SW 1271 (cell line): ENCODE data around the gene CXCL9.
"Not testable (repeated sequence)": the region's sequence is repeated elsewhere in the genome, so short reads cannot be mapped to it uniquely, and the experiment has no call there.

Experiments used
- DNase-seq, 2 experiments: peaks; one replicate each; lab custom pipeline; 2025; lab: John Stamatoyannopoulos, UW

The CXCL9 gene

DNA sequence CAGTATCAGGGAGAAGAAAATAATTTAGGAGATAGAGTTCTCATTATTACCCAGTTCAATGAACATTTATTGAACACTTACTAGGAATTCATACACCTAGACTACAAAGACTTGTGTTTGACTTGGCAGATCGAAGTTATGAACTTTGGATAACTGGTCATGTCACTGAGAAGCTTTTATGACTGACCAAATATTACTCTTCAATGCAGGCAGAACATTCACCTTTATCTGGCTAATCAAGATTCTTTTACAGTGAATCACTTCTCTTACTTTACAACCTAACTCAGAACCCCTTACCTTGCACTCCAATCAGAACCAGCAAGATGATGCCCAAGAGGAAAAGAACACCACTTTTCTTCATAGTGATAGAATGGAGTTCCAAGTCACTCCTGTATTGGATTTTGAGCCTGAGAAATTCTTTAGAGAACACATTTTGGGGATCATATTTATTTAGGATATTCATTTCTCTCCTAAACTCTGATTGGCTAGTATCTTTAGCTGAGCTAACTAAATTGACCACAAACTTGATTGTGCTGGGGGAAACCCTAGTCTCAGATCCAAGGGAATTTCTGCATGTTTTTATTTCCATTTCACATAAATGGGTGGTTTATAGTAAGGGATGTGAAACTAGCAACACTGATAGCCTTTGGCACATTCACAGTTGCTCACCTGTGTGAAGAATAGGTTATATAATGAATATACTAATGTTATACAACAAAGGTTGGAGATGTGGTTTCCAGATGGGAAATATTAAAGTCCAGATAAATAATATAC lies at the start of gene CXCL9:
TSS of gene CXCL9 (minus strand) at position 421 of the 774 bp plus-strand sequence. CDS start at position 361, 60 bp downstream.
- DNase-seq = no peak

DNA sequence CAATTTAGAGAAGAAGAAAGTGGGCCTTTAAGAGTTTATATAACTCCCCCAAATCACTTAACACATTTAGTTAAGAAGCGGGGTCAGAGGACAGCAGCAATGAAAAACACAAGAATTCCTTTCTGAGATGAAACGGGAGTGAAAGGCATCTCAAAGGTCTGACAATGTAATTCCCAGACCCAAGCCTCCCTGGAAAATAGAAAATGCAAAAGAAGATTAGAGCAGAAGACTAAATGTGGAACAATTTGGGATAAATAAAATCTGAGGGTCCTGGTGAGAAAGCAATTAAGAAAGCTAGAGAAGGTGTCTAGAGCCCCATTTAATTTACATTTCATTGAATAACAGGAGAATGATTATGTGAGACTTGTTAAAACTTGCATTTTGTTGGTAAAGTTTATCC lies 48.1 kb upstream of the CXCL9 start:
- no peak for DNase-seq

DNA sequence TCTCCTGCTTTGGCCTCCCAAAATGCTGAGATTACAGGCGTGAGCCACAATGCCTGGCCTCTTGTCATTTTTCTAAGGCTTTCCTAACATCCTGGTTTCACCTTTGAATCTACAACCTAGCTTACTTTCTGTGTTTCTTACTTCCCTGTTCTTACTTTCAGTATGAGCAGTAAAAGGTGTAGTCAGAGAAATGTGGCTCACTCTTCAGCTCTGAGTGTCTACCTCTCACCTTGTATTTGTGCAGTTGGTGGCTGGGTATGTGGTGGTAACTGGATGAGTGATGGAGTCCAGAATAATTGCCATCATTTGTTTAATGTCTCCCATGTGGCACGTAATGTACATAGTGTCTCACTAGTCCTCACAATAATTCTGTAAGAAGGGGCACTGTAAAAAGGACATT lies 47.7 kb upstream of the CXCL9 start:
- no peak for DNase-seq

DNA sequence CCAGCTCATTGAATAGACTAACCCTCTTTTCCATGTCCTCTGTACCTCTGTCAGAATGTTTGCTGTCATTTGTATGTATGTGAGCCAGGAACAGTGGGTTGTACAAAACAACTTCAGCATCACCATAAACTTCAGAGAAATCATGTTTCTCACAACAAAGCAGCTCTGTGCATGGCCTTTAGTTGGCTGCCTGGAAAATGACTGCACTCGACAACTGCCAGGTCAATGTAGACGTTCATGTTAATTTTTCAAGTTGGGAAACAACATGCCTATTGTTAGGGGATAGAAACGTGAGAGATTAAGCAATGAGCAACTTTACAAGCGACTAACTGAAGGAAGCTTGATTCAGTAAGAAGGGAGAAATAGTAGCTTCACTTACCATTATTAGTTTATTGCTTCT lies 46.4 kb upstream of the CXCL9 start:
- no peak for DNase-seq

DNA sequence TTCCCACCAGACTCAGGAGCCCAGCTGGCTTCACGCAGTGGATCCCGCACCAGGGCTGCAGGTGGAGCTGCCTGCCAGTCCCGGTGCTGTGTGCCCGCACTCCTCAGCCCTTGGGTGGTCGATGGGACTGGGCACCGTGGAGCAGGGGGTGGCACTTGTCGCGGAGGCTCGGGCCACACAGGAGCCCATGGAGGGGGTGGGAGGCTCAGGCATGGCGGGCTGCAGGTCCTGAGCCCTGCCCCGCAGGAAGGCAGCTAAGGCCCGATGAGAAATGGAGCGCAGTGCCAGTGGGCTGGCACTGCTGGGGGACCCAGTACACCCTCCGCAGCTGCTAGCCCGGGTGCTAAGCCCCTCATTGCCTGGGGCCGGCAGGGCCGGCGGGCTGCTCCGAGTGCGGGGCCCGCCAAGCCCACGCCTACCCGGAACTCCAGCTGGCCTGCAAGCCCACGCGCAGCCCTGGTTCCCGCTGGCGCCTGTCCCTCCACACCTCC lies 43.3 kb upstream of the CXCL9 start:
- DNase-seq = not testable (repeated sequence)

DNA sequence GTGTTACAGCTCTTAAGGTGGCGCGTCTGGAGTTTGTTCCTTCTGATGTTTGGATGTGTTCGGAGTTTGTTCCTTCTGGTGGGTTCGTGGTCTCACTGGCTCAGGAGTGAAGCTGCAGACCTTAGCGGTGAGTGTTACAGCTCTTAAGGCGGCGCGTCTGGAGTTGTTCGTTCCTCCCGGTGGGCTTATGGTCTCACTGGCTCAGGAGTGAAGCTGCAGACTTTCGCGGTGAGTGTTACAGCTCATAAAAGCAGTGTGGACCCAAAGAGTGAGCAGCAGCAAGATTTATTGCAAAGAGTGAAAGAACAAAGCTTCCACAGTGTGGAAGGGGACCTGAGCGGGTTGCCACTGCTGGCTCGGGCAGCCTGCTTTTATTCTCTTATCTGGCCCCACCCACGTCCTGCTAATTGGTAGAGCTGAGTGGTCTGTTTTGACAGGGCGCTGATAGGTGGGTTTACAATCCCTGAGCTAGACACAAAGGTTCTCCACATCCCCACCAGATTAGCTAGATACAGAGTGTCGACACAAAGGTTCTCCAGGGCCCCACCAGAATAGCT lies 42.6 kb upstream of the CXCL9 start:
- not testable (repeated sequence) for DNase-seq

DNA sequence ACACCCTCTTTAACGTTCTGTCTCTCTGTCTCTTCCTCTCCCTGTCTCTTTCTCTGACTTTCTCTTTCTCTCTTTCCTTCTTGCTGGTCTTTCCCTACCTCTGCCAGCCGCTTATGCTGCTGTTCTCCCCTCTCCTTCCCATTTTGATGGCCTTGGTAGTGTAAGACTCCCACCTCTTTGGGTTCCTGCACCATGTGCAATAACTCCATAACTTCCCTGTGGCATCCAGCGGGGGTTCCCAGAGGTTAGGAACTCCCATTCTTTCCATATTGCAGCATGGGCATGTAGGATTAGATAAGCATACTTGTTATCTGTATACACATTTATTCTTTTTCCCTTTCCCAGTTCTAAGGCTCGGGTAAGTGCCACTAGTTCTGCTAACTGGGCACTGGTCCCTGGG lies 37.4 kb upstream of the CXCL9 start:
- DNase-seq = not testable (repeated sequence)

DNA sequence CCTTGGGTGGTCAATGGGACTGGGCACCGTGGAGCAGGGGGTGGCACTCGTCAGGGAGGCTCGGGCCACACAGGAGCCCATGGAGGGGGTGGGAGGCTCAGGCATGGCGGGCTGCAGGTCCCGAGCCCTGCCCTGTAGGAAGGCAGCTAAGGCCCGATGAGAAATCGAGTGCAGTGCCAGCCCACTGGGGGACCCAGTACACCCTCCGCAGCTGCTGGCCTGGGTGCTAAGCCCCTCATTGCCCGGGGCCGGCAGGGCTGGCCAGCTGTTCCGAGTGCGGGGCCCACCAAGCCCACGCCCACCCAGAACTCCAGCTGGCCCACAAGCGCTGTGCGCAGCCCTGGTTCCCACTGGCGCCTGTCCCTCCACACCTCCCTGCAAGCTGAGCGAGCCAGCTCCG lies 36.0 kb upstream of the CXCL9 start:
- DNase-seq = not testable (repeated sequence)

DNA sequence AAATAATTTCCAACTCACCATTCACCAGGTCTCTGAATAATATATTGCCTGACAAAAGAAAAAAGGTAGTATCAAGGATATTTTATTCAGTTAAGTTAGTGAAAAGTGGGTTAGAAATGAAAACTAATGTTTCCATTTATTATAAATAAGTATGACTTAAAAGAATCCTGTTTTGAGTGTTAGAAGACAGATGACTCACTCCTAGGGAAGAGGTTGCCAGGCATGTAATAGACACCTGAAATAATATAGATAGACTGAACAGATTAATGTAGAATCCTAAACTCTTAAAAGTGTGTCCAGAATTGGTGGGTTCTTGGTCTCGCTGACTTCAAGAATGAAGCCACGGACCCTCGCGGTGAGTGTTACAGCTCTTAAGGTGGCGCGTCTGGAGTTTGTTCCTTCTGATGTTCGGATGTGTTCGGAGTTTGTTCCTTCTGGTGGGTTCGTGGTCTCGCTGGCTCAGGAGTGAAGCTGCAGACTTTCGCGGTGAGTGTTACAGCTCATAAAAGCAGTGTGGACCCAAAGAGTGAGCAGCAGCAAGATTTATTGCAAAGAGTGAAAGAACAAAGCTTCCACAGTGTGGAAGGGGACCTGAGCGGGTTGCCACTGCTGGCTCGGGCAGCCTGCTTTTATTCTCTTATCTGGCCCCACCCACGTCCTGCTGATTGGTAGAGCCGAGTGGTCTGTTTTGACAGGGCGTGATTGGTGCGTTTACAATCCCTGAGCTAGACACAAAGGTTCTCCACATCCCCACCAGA lies 35.1 kb upstream of the CXCL9 start:
- DNase-seq = not testable (repeated sequence)

DNA sequence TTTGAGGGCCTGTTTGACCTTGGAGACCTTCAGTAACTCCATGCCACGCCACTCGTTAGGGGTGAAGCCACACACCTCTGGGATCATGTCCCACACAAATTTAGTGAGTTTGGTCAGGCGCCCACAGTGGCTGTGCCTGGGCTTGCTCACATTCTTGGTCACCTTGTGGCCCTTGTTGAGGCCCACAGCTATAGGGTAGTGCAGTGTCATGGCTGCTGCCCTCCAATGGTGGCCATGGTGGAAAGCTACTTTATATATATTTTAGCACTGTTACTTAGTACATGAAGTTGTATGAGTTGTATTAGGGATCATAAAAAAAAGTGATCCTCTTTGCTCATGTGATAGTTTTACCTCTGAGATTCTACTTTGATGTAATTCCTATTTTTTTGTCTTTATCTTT lies 29.5 kb upstream of the CXCL9 start:
- no peak for DNase-seq

DNA sequence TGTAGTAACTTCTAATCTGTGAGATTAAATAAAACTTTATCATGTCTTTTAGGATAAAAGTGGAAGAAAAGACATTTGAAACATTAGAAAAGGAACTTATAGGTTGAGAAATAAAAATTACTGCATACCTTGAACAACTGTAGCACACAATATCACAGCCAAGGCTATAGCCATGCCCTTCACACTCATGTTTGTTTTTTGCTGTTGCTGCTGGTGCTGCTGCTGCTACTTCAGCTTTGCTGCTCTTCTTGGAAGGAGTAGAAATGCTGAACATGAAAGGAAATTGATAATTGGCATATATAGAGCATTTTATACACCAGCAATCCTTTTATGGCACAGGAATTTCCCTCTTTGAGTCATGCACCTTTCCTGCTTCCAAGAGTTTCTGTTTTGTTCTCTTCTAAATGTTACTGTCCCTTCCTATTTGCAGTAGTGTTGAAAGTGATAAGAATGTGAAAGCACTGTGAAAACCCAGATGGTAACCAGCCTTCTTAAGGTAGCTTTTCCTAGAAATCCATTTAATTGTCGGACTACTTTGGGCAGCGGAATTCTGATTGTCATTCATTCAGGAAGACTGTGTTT lies 28.6 kb upstream of the CXCL9 start, which contains the start of gene CXCL11:
TSS of gene CXCL11 (minus strand) at position 272 of the 582 bp plus-strand sequence. CDS start at position 189, 83 bp downstream.
- no peak for DNase-seq

DNA sequence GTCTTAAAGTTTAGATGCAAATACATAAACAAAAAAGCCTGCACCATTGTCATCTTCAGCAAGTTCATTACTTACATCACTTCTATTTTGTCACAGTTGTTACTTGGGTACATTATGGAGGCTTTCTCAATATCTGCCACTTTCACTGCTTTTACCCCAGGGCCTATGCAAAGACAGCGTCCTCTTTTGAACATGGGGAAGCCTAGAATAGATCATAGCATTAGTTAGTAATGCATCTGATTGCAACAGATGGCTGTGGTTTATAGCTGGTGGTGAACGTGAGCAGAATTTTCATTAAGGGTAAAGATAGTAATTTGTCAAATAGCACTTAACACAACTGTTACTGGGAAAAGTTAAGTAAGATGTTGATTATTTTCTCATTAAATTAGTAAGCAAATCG lies 27.8 kb upstream of the CXCL9 start:
- DNase-seq = no peak

DNA sequence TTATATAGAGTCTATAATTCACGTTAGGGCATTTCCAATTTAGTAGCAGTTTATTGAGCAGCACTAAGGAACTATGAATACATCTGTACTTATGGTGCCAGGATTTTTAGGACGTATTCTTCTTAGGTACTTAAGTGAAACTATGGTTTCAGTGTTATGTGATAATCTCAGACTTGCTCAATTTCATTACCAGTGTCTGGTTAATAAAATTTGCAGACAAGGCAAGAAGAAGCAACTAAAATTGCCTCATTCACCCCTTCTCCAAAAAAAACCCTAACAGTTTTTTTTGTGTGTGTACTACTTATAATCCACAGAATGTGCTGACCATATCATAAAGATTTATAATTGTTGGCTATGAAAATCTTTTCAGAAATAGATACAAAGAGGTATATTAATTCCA lies 22.0 kb upstream of the CXCL9 start:
- DNase-seq = no peak

DNA sequence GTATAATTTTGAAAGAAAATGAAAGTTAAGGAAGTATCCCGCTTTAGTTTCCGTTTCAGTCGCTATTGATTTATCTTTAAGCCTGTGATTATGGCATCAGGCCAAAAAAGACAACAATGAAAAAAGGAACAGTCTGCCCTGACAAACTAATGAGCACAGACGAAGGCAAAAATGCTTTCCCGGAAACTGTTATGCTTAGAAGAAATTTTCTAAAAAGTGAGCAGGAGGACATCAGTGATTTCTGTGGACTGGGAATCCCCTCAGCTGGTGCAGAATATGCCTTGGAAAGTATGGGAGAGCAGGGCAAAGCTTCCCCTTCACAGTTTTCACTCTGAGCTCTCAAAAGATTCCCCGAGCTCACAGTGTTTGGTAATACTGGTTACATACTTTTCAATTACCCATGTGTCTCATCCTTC lies 21.0 kb upstream of the CXCL9 start:
- DNase-seq = no peak

DNA sequence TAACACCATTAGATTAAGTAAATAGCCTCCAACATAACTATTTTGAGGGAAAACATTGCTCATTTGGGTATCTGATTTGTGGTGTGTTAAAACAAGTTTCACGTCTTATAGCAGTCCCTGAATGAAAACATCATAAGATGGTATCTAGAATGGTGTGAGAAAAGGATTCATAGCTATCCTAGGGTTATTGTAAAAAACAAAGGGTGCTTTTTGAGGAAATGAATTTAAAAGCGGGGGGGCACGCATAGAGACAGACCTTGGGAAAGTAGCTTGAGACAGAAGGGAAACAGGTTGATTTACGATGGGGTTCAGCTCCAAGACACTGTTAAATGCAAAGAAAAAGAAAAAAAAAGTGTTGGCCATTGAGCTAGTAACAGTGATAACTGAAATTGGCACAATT lies 16.8 kb upstream of the CXCL9 start:
- DNase-seq = no peak

DNA sequence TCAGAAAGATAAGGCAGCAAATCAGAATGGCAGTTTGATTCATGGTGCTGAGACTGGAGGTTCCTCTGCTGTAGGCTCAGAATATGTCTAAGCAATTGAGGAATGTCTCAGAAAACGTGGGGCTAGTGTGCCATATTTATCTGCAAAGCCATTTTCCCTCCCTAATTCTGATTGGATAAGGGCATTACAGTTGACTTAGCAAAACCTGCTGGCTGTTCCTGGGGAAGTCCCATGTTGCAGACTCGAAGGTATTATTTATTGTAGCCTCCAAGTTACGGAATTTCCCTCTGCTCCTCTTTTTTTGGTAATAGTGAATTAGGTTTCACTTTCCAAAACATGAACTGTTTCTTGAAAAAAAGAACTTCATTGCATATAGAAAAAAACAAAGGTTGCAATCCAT lies 16.1 kb upstream of the CXCL9 start, which contains the start of gene CXCL10:
TSS of gene CXCL10 (minus strand) at position 109 of the 400 bp plus-strand sequence. CDS start at position 43, 66 bp downstream.
- no peak for DNase-seq

DNA sequence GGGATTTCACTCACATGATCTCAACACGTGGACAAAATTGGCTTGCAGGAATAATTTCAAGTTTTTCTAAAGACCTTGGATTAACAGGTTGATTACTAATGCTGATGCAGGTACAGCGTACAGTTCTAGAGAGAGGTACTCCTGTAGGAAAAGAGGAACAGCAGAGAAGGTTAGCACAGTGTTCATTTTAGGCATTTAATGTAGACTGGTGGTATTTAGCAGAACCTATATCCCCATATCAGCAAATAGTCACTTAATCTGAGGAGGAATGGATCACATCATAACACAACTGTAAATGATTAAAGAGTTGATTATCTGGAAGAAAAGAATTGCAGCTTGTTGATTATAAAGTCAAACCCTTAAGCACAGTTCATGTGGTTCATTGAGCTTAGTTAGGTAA lies 15.4 kb upstream of the CXCL9 start:
- no peak for DNase-seq

DNA sequence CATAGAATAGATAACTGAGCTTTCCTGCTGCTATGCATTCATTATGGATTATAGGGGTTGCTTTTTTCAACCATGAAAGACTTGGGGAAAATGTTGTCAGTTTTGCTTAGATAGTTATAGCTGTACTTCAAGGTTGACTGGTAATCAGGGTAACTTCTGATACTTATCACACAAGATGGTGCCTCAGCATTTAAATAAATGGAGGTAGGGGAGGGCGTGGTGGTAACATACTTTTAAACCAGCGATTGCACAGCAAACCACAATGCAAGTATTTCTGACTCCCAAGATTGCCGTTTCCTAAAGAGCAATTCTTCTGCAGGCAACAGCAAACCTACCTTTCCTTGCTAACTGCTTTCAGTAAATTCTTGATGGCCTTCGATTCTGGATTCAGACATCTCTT lies 14.7 kb upstream of the CXCL9 start:
- no peak for DNase-seq

DNA sequence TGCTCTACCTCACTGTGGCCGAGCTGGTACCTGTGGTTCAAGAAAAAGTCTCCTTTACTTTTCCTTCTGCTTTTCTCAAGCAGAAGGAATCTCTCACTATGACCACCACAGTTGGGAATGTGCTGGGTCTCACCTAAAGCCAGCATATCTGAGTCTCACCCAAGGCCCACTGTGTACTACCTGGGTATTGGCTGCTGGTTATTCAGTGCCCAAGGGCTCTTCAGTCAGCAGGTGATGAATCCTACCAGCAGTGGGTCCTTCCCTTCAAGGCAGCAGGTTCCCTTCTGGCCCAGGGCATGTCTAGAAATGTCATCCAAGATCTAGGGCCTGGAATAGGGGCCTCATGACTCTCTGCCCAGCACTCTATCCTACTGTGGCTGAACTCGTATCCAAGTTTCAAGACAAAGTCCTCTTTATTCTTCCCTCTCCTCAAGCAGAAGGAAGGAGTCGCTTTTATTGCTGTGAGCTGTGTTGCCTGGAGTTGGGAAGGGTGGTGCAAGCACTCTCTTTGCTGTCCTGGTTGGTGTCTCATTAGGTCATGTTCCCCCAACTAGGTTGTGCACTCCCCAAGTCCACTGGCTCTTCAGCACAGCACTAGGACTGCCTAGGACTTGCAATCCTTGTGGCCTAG lies 9.9 kb upstream of the CXCL9 start:
- no peak for DNase-seq

DNA sequence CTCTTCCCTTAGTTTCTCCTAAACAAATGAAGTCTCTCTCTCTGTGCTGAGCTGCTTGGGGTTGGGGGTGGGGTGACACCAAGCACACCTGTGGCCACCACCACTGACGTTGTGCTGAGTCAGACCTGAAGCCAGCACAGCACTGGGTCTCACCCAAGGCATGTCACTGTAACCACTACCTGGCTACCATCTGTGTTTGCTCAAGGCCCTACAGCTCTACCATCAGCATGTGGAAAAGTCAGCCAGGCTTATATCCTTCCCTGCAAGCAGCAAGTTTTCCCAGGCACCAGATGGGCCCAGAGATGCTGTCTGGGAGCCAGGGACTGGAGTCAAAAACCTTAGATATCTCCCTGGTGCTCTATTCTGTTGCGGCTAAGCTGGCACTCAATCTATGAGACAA lies 9.1 kb upstream of the CXCL9 start:
- no peak for DNase-seq

DNA sequence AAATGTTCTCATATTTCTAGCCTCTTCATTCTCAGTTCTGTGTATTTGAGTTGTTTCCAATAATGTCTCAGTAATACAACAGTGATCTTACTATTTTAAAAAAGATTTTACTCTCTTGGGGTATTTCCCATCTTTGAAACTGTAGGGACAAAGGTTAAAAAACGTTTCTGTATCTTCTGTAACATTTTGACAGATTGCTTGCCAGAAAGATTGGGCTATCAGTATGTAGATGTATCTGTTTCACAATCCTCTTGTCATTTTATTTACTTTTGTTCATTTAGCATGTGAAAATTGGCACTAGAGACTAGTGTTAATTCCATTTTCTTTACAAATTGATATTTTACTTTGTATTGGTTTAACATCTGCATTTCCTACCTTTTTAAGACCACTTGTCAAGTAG lies 6.2 kb upstream of the CXCL9 start:
- no peak for DNase-seq

DNA sequence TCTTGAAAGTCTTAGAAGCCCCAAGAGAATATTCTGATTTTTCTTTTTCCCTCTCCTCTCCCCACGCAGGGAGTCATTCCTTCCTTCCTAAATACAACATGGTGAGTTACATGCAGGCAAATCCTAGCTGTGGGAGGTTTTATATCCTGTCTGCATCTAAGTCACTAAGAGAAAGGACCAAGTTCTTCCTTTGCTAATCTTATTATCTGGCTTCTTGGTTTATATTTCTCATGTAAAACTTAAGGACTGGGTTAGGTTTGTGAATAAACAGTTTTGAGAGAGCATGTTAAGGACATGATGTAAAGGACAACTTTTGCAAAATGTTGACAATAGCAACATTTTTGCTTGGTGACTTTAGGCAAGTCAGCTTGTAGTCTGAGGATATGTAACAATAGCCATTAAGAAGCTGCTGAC lies 5.1 kb upstream of the CXCL9 start:
- no peak for DNase-seq
